NCI-H2196 treated with DMSO at 0.1 percent for 48 hours (cell line): ENCODE measurements around the gene XPOT.
A peak's percentile ranks its signal among the peaks of the same experiment; 100 is the strongest.

ENCODE experiments used
- DNase-seq: peaks from one replicate; lab custom pipeline; 2025; ENCODE audit not compliant: unreplicated experiment; lab: John Stamatoyannopoulos, UW

The XPOT gene

GRCh38 chr12:64413884-64414283, 9.7 kb downstream of the XPOT start:
- DNase-seq, result no peak

GRCh38 chr12:64418209-64418608, 14.0 kb downstream of the XPOT start:
- no peak for DNase-seq

GRCh38 chr12:64419696-64420095, 15.5 kb downstream of the XPOT start:
- no peak for DNase-seq

- DNase-seq, result no peak
These were observed 23.8 kb downstream of the XPOT start for GRCh38 chr12:64427988-64428387.

- DNase-seq, result no peak
These were observed 24.8 kb downstream of the XPOT start for GRCh38 chr12:64428956-64429355.

GRCh38 chr12:64430886-64431285, 26.7 kb downstream of the XPOT start:
- DNase-seq, result no peak

GRCh38 chr12:64431791-64432190, 27.6 kb downstream of the XPOT start:
- no peak for DNase-seq

- DNase-seq, result no peak
These were observed 29.7 kb downstream of the XPOT start for GRCh38 chr12:64433915-64434314.

- no peak for DNase-seq
These were observed 35.9 kb downstream of the XPOT start for GRCh38 chr12:64440100-64440499.

GRCh38 chr12:64445490-64445889, 41.3 kb downstream of the XPOT start:
- DNase-seq, result no peak

GRCh38 chr12:64446295-64446694, 42.1 kb downstream of the XPOT start:
- no peak for DNase-seq

GRCh38 chr12:64450057-64450640, 46.0 kb downstream of the XPOT start:
- no peak for DNase-seq

GRCh38 chr12:64450711-64451486, 46.7 kb downstream of the XPOT start:
- peak; percentile 7 for DNase-seq

GRCh38 chr12:64451687-64452558, 47.7 kb downstream of the XPOT start, which contains the start of gene TBK1:
Gene TBK1, plus strand, starts transcription at chr12:64452120. Its CDS starts 3,751 bp downstream, at chr12:64455871.
- DNase-seq, result peak; percentile 70

GRCh38 chr12:64452559-64453329, 48.6 kb downstream of the XPOT start:
- no peak for DNase-seq

GRCh38 chr12:64455506-64455905, 51.3 kb downstream of the XPOT start:
- DNase-seq, result no peak

GRCh38 chr12:64456119-64456518, 51.9 kb downstream of the XPOT start:
- no peak for DNase-seq

GRCh38 chr12:64457032-64457431, 52.8 kb downstream of the XPOT start:
- DNase-seq, result no peak

- no peak for DNase-seq
These were observed 53.3 kb downstream of the XPOT start for GRCh38 chr12:64457466-64457865.

GRCh38 chr12:64457923-64458322, 53.7 kb downstream of the XPOT start:
- DNase-seq, result no peak

GRCh38 chr12:64459394-64459891, 55.3 kb downstream of the XPOT start:
- DNase-seq, result no peak
